GOT3 (cell line): Measurements from ENCODE around the gene MECR.

Source experiments
- DNase-seq: peaks from one replicate; lab custom pipeline; 2025; ENCODE audit warnings: mixed read lengths; lab: John Stamatoyannopoulos, UW

Gene MECR, protein sequence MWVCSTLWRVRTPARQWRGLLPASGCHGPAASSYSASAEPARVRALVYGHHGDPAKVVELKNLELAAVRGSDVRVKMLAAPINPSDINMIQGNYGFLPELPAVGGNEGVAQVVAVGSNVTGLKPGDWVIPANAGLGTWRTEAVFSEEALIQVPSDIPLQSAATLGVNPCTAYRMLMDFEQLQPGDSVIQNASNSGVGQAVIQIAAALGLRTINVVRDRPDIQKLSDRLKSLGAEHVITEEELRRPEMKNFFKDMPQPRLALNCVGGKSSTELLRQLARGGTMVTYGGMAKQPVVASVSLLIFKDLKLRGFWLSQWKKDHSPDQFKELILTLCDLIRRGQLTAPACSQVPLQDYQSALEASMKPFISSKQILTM

DNA sequence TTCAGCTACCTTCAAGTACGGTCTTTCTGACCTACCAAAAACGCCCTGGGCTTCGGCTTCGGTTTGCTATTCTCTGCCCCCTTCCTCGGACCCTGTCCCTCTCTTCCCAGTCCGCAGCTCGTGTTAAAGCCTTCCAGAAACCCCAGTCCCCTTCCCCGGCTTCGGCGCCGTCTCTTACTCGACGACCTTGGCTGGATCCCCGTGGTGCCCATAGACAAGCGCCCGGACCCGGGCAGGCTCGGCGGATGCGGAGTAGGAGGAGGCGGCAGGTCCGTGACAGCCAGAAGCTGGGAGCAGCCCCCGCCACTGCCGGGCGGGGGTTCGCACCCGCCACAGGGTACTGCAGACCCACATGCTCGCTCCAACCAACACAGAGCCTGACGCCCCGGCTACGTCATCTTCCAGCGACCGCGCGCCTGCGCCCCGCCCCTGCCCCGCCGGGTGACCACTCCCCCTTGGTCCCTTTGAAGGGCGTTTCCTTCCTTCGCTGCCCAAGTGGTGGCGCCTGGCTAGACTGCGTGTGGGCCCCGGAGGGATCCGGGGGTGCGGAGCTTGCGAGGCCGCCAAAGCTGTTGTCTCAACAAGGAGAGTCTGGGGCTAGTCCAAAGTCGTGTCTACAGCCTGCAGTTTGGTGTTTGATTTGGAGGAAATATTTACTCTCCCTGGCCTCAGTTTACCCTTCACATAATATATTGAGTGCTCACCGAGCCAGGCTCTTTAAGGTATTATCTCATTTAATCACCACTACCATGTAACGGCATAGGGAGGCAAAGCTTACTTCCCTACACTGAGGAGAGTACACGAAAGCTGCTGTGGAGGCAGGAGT lies at the start of gene MECR:
Gene MECR (minus strand): TSS at position 382 of the 826 bp plus-strand sequence. CDS start 28 bp downstream, at position 354.
- peak; percentile 84 for DNase-seq

GRCh38 chr1:29279951-29280391 lies 49.2 kb upstream of the MECR start:
- no peak for DNase-seq

DNA sequence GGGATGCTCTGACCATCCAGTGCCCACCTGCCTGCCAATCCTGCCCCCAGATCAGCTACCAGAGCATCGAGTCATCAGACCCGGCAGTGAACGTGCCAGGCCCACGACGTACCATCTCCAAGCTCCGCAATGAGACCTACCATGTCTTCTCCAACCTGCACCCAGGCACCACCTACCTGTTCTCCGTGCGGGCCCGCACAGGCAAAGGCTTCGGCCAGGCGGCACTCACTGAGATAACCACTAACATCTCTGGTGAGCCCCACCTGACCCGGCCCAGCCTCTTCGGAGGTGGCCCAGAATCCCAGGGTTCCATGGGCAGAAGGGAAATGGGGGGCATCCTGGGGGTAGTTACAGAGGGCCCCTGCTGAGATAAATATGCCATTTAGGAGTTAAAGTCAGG lies 48.7 kb upstream of the MECR start:
- DNase-seq = no peak

DNA sequence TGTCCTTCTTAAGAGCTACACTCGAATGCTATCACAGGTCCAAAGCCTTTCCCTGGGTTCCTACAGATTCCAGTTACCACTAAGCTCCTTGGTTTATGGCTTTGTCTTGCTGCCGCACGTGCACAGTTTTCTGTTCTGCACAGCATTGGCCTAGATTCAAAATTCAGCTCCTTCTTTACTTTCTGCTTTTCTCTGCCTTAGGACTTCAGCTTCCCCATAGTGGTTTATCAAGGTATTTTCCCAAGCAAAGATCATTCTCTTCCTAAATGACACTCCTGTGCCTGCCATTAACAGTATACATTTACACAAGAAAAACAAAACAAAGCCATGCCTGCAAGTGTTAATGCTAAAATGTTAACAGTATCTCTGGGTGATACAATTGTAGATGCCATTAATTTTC lies 47.4 kb upstream of the MECR start:
- no peak for DNase-seq

DNA sequence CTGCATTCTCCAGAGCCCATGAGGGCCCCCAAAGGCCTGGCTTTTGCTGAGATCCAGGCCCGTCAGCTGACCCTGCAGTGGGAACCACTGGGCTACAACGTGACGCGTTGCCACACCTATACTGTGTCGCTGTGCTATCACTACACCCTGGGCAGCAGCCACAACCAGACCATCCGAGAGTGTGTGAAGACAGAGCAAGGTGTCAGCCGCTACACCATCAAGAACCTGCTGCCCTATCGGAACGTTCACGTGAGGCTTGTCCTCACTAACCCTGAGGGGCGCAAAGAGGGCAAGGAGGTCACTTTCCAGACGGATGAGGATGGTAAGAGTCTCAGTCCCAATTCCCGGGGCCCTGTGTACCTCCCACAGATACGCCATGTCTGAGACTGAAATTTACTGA lies 44.7 kb upstream of the MECR start:
- no peak for DNase-seq

DNA sequence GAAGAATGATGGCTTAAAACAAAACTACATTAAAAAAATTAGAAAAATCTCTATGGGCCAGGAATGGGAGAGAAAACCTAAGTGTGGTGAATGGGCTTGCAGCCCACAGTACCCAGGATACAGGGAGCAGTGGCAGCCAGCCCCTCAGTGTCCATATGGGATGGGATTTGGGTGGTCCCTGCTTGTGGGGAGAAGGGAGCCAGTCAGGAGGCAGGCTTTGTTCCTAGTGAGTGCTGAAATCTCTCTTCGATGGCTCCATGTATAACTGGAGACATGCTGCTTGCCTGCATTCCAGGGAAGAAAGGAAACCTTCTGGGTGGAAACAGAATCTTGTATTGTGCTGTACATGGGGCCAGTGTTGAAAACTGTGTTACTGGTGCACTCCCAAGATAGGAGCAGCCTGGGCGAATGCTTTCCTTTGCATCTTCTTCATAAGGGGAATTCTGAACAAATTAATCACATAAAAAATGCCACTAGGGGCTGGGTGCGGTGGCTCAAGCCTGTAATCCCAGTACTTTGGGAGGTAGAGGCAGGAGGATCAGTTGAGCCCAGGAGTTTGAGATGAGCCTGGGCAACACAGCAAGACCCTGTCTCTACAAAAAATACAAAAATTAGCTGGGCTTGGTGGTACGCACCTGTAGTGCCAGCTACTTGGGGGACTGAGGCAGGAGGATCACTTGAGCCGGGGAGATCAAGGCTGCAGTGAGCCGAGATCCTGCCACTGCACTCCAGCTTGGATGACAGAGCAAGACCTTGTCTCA lies 41.6 kb upstream of the MECR start:
- no peak for DNase-seq

GRCh38 chr1:29271724-29272123 lies 41.0 kb upstream of the MECR start:
- DNase-seq = no peak

- no peak for DNase-seq
Measured at GRCh38 chr1:29270929-29271521, 40.3 kb upstream of the MECR start.

DNA sequence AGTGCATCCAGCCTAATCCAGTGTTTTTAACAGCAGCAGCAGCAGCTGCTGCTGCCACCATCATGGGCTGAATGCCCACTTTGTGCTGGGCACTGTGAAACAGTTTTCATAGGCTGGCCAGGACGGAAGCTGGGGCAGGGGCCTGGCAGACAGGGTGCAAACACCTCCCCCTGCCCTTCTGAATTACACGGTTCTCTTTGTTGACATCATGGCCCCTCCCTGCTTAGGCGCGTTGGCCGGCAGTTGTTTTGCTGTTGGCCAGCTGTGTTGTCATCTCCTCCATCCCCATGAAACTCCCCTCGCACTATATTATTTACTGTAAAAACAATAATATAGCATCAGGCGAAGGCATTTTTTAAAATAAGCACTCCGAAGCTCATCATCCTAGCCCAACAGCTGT lies 38.6 kb upstream of the MECR start:
- DNase-seq = no peak

DNA sequence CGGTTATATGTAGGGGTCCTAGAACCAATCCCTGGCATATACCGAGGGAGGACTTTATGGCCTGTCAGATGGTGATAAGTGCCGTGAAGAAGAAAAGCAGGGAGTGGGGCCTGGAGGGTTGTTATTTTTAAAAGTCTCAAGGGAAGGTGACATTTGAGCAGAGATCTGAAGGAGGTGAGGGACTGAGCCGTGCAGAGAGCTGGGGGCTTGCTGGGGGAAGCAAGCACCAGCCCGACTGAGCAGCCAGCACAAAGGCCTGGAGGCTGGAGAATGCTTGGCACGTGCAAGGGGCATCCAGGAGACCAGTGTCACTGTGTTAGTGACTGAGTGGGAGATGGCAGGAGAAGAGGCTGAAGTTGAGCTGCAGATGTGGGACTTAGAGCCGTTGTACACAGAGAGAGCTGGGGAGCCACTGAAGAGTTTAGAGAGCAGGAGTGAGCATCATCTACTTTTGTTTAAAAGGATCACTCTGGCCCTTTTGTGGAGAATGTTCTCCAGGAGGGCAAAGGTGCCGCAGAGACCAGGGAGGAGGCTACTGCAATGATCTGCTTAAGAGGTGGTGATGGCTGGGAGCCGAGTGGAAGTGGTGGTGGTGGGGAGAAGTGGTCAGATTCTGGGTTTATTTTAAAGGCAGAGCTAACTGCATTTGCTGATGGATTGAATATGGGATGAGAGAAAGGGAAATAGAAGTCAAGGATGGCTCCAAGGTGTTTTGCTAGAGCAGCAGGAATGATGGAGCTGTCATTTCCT lies 36.8 kb upstream of the MECR start:
- no peak for DNase-seq

GRCh38 chr1:29266912-29267311 lies 36.2 kb upstream of the MECR start:
- no peak for DNase-seq

- no peak for DNase-seq
Measured at GRCh38 chr1:29264773-29265389, 34.1 kb upstream of the MECR start.

- no peak for DNase-seq
Measured at GRCh38 chr1:29260531-29260930, 29.8 kb upstream of the MECR start.

DNA sequence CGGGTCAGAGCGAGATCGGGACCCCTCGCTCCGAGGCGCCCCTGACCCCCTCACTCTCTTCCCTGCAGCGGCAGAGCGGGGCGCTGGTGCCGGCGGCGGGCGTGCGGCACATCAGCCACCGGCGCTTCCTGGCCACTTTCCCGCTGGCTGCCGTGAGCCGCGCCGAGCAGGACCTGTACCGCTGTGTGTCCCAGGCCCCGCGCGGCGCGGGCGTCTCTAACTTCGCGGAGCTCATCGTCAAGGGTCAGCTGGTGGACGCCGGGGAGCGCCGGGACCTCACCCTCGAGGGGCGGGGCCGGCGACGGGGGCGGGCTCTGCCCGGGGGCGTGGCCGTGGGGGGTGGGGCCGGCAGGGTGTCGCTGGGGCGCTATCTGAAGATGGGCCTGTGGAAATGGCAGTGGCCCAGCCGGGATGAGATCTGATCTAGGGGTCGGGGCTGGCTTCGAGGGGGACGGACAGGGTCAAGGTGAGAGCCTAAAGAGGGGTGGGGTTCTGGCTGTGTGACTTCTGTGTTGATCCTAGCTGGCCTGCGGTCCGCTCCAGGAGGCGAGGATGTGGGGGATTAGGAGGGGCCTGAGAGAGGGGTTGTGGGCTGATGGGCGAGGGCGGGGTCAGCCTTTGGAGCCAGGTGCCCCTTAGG lies 29.2 kb upstream of the MECR start:
- no peak for DNase-seq

GRCh38 chr1:29258976-29259801 lies 28.5 kb upstream of the MECR start:
- no peak for DNase-seq

DNA sequence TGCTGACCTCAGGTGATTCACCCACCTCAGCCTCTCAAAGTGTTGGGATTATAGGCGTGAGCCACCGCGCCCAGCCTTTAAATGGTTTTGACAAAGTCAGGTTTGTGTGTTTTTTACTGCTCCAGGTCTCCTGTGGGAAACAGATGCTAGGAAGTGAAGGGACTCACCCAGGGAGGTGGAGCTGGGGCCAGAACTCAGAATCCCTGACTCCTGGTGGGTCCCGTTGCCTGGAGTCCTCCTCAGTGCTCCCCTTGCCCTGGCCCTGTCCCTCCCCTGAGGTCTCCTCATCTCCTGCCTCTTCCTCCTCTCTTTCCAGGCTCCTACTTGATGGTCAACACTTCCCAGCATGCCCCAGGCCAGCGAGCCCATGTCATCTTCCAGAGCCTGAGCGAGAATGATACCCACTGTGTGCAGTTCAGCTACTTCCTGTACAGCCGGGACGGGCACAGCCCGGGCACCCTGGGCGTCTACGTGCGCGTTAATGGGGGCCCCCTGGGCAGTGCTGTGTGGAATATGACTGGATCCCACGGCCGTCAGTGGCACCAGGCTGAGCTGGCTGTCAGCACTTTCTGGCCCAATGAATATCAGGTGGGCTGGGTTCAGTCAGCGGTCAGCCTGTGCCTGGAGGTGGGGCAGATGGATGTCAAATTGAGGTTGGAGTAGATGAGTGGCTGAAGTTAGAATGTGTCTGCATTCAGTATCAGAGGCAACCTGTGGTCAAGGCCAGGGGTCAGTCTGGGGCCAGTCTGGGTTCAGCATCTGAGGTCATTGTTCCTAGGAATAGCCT lies 27.6 kb upstream of the MECR start:
- no peak for DNase-seq

DNA sequence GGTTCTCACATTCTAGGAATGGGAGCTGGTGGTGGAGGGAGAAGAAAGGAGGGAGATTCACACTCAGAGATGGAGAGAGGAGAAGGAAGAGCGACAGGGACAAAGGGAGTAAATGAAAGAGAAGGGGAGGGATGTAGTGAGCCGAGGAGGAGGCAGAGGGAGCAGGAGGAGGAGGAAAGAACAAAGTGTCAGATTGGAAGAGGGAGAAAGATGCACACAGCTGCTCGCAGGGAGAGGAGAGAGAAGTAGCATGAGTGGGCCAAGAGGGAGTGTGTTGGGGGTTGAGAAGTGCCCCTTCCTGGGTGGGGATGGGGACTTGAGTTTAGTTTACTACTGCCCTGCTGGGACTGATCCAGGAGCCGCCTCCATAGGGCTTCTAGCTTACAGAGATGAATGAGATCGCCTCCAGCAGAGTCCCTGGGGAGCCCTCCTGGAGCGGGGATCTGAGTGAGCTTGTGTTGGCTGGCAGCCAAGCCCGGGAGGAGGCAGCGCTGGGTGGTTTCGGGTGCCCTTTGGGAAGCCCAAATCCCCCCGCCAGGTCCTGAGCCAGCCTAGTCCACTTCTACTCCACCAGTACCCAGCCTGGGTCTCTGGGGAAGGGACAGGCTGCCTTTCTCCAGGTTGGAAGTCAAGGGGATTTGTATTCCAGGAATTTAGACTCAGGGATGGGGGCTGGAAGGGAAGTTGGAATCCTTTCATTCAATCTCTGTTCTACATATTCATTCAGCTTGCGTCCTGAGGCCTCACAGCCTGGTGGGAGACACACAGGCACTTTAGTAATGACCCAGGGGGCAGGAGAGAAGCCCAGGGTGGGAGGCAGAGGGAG lies 26.5 kb upstream of the MECR start:
- no peak for DNase-seq

DNA sequence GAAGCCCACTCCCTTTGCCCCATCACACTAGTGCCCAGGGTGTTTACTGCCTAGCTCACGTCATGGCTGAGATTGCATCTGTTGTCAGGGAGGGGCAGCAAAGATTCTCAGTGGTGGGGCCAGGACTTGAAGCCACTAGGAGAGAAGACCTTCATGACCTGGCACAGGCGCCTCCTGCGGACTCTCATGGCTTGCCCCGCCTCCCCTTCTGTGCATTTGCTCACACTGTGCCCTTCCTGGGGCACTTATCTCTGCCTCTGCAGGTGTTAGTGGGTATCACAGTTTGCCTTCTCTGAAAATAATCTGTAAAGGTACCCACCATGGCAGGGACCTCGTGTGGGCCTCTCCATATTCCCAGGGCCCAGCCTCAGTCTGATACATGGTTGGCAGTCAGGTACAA lies 25.7 kb upstream of the MECR start:
- no peak for DNase-seq
